GM19099 (cell line): Measurements from ENCODE around the gene ADAMTS3.

Experiments
- POLR2A ChIP-seq: IDR thresholded peaks from 3 replicates; pipeline ENCODE4 v1.6.1; 2011; ENCODE audit warnings: low read depth; ENCODE audit not compliant: insufficient read length; ENCODE audit errors: extremely low read depth

Gene ADAMTS3

GRCh38 chr4:72286910-72287309, 282.1 kb downstream of the ADAMTS3 start:
- no peak for TF ChIP-seq POLR2A

- no peak for TF ChIP-seq POLR2A
Observed at GRCh38 chr4:72286185-72286584, 282.8 kb downstream of the ADAMTS3 start.

- no peak for TF ChIP-seq POLR2A
Observed at GRCh38 chr4:72283357-72283756, 285.7 kb downstream of the ADAMTS3 start.

GRCh38 chr4:72280252-72280651, 288.8 kb downstream of the ADAMTS3 start:
- no peak for TF ChIP-seq POLR2A

- TF ChIP-seq POLR2A: no peak
Observed at GRCh38 chr4:72275381-72275780, 293.6 kb downstream of the ADAMTS3 start.

GRCh38 chr4:72274251-72274650, 294.8 kb downstream of the ADAMTS3 start:
- no peak for TF ChIP-seq POLR2A

- TF ChIP-seq POLR2A: no peak
Observed at GRCh38 chr4:72255269-72255668, 313.8 kb downstream of the ADAMTS3 start.

GRCh38 chr4:72243641-72244040, 325.4 kb downstream of the ADAMTS3 start:
- TF ChIP-seq POLR2A: no peak

GRCh38 chr4:72239487-72240116, 329.4 kb downstream of the ADAMTS3 start:
- TF ChIP-seq POLR2A: no peak
